Daoy (cell line): ENCODE results near the gene SUPT4H1. TPM values are rescaled to one million over a fixed set of nuclear protein-coding genes. Genes with fewer than 3 reads are reported as not detected.

ENCODE experiments used
- DNase-seq: peaks from one replicate; pipeline ENCODE4 v3.0.0-alpha.2; 2015; ENCODE audit warnings: low read depth
- total RNA-seq: library from RNA; depleted of rRNA; stranded (reverse); fragments of >200 nt; shearing (Covaris generic); gene quantifications from 2 replicates; pipeline ENCODE4 v1.2.3, GENCODE V29; 2014

SUPT4H1 gene
- total RNA-seq, 1 experiment from 2014 or later: 50.2 TPM

DNA sequence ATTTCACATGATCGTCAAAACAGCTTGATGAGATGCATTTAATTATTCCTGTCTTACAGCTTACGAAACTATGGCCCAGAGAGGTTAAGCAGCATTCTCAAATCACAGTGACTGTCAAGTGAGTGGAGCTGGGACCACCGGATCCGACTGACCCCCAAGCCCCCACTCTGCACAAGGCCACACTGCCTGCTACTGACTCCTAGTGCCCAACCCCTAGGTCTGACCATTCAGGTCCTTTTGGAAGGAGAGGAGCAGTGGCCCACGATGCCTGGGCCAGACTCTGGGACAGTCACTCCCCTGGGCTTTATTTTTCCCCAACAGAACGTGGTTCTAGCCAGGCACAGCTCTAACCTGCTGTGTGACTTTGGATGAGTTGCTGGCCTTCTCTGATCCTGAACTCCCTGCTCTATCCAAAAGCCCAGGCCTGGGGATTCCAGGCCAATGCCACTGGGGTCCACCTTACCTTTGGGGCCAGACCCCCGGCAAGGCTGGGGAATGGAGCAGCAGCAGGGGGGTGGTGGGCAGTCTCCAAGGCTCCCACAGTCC is 33.3 kb downstream of the SUPT4H1 start:
- no peak for DNase-seq

GRCh38 chr17:58318065-58318481 is 33.9 kb downstream of the SUPT4H1 start:
- no peak for DNase-seq

DNA sequence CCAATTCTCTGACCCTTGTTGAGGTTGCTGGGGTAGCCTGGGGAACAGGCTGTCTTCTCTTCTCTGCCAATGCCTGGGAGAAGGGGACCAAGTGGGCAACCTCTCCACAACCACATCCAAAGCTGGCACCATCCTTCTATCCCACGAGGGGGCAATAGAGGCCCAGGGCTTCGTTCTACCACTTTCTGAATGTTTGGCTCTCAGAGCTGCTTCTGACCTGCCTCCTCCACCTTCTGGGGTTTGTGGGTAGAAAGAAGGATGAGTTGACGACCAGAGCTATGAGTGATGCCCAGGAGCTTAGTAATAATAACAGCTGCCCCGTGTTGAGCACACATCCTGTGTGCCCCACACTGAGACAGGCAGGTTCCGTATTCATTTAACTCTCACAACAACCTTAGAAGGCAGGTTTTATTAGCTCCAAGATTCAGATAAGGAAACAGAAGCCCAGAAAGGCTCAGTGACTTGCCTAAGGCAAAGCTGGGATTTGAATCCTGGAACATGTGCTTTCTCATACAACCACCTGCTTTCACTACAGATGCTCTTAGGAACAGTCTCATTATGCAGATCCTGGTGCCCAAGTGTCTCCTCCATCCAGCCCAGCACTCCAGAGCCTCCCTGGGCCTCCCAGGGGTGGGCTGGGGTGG is 34.5 kb downstream of the SUPT4H1 start:
- DNase-seq: peak; percentile 83

GRCh38 chr17:58316260-58316960 is 35.6 kb downstream of the SUPT4H1 start:
- DNase-seq: no peak

DNA sequence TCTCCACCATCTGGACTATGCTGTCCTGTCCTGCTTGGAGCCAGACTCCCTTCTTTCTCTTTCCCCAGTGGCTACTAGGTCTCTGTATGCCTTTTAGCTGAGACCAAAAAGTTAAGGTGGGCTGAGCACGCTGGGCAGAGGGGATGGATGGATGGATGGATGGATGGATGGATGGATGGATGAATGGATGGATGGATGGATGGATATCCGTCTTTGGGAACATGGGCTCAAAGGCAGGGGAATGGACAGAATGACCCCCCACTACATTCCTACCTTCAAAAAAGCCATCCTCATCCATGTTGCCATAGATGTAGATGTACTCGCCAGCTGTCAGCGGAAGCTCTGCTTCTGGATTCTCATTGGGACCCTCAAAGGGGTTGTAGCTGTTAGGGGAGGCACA is 36.3 kb downstream of the SUPT4H1 start:
- no peak for DNase-seq

DNA sequence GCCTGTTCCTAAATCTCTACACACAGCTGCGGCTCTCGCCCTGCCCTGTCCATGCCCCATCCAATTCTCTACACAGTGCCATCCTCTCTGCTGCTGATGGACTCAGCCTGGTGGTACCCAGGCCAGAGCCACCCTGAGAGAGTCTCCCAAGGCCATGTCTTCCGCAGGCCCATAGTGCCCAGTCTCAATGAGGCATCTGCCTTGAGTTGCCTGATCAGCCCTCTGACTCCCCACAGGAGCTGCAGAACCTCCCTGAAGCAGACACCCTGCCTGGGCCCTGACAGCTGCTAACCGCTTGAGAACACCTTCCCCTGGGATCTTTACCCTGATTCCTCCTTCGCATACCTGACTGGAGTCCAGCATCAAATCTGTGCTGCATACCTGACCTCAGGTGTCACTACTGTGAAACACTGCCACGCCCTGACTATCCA is 36.7 kb downstream of the SUPT4H1 start:
- peak; percentile 0 for DNase-seq

- DNase-seq: no peak
Measured at GRCh38 chr17:58314706-58315015, 37.3 kb downstream of the SUPT4H1 start.

DNA sequence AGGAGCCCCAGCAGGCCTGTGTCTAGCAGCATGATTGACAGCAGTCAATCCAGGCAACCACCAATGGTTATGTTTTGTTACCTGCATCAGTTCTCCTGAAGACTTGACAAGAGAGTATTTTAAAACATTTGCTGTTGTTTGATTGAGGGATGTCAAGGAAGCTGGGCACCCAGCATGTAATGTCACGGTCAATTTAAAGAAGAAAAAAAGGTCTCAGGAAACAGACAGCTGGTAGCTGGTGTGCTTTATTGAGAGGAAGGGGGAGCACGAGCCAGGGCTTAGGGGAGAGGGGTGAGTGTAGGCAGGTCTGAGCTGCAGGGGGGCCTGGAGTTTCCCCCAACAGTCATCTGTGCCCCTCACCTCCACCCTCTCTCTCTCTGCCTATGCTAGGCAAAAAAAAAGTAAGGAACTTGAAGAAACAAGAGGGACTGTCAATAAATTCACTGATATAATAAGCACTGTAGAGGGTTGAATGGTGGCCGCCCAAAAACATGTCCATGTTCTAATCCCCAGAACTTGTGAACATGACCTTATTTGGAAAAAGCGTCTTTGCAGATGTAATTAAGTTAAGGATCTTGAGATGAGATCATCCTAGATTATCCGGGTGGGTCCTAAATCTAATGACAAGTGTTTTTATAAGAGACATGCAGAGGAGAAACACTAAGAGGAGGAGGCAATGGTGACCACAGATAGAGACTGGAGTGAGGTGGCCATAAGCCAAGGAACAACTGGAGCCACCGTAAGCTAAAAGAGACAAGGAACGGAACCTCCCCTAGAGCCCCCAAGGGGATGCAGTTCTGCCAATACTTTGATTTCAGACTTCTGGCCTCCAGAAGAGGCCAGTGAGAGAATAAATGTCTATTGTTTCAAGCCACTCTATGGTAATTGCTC is 37.9 kb downstream of the SUPT4H1 start:
- no peak for DNase-seq

DNA sequence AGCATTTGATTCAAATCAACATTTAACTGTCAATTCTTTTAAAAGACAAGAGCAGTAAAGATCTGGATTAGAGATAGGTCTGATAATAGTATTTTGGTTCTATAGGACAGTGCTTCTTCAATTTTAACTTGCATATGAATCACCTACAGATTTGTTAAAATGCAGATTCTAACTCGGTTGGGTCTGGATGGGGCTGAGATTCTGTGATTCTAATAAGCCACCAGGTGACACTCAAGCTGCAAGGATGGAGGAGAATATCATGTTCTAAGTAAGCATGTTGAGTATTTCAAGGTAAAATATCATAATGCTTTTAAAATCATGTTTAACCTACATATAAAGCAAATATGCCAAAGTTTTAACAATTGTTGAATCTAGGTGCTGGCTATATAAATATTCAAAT is 39.2 kb downstream of the SUPT4H1 start:
- DNase-seq: no peak

DNA sequence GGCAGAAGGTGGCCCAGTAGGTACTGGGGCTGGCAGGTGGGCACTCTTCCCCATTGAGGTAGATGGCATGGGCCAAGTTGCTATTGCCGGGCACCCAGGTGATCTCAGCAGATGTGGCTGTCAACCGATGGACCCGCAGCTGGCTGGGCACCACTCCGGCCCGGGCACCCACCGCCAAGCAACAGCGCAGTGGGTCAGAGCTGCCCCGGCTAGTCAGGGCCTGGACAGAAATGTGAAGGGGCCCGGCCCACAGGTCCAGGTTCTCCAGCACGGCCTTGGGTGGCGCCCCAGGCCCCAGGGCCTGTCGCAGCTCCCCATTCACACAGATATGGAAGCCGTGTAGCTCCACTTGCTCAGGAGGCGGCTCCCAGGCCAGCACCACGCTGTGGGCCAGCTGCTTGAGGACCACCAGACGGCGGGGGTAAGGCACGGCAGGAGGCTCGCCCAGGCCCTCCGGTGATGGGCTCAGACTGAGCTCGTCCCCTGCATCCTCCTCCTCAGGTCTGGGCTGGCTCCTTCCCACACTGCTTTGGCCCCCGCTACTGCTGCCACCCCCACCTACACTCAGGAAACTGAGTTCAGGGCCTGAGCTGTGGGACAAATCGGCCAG is 39.9 kb downstream of the SUPT4H1 start:
- no peak for DNase-seq

DNA sequence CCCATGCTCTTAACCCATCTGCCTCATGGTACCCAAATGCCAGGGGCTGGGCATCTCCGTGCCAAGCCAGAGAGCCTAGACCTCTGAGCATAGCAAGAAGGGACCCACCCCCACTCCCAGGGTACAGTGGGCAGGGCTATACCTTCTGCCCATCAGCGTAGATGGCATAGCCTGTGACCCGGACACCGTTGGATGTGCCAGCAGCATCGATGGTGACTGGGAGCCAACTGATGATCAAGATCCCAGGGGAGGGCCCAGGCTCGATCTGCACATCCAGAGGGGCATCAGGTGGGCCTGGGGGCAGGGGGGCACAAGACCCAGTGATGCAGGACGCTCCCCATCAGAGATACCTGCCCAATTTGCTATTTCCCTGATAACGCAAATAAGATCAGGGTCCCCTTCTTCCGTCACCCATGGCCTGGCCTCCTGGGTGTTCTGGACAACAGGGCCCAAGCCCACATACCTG is 40.5 kb downstream of the SUPT4H1 start:
- DNase-seq: no peak

DNA sequence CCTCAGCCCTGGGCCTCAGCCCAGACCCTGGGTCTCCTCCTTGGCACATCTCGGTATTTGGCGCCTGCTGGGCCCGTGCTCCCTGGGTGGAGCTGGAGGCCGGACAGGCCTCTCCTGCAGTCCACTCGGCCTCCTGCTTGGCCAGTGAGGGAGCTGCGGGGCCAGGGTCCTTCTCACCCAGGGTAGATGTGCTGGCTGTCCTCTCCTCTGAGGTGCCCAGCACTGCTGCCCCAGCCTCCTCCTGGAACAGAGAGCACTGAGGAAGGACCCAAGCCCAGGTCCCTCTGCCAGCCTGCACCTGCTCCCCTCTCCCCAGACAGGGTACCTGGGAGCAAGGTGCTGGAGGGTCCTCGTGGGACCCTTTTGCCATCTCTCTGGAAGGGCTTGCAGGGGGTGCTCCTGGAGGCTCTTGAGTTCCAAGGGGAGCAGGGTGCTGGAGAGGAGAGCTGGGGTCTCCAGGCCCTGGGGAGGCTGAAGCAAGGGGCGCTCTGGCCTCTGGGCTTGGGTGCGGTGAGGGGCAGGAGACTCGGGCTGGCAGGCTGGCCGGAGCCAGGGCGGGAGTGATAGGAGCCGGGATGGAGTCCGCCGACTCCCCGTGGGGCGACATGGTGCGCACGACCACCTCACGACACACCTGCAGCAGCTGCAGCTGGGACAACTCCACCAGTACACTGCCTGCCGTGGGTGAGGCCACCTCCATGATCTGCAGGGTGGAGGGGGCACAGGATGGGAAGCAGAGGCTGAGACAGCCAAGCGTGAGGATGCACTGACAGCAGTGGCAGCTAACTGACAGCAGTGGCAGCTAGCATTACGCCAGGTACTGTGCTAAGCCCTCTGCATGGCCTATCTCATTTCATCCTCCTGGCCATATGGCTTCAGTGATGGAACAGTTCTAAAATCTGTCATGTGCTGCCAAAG is 41.2 kb downstream of the SUPT4H1 start:
- DNase-seq: no peak

- no peak for DNase-seq
Measured at GRCh38 chr17:58309918-58310259, 42.1 kb downstream of the SUPT4H1 start.

GRCh38 chr17:58308985-58309917 is 42.8 kb downstream of the SUPT4H1 start:
- no peak for DNase-seq

DNA sequence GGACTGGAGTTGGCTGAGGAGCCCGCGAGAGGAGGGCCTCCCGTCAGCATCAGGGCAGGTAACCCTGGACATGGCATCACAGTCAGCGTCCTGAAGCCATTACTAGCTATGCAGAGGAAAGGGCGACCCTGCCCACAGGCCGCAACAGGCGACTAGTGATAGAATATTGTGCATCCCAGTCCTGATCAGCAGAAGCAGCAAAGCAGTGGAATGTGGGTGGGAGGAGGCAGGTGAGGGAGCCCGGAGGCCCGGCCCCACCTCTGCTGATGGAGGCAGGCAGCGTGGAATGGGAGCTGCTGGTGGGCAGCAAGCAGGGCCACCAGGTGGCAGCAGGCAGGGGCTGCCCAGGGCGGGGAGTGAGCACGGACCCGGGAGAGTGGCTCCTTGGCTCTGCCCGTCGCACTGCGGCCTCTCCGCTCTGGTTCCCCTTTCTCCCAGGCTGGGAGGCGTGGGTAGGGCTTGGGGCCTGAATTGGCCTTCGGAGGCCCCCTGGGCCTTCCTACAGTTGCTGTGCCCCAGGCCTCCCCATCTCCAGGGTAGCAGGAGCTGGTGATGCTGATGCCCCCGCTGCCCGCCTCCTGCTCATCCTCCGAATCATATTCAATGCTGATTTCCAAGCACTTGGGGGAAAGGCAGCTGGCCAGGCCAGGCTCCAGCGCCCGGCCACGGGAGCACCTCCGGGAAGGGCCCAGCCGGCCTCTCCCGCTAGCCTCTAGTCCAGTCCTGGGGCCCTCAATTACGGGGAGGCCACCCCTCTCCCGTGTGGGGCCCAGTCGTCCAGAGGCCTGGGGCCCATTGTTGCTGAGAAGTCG is 43.6 kb downstream of the SUPT4H1 start:
- DNase-seq: no peak

GRCh38 chr17:58307468-58308172 is 44.4 kb downstream of the SUPT4H1 start:
- no peak for DNase-seq

- DNase-seq: no peak
Measured at GRCh38 chr17:58306131-58306951, 45.7 kb downstream of the SUPT4H1 start.
